HepG2 (cell line): ENCODE measurements around the gene CDK7. TPM values are rescaled to one million over a fixed set of nuclear protein-coding genes. Genes with fewer than 3 reads are reported as not detected.
A peak's percentile ranks its signal among the peaks of the same experiment; 100 is the strongest.
"Not testable (repeated sequence)": the region's sequence is repeated elsewhere in the genome, so short reads cannot be mapped to it uniquely, and the experiment has no call there.

Experiments used
- ATAC-seq: fragments of 200-7000 bp; cut with Tn5 transposase; 3 replicates; pipeline ENCODE4 v1.9.1; 2020; ENCODE audit warnings: mild to moderate bottlenecking, moderate library complexity
- BruUV-seq: library from RNA; stranded (reverse); fragments of 400-500 nt; replicated peaks from 2 replicates; lab custom pipeline; 2021; lab: Mats Ljungman, UMichigan
- CTCF ChIA-PET: fragments of 300-600 bp; formaldehyde crosslinking; extraction: SDS; loops from one replicate; lab custom pipeline; 2021; ENCODE audit warnings: low total read pairs, inconsistent platforms, low intra/inter-chr PET ratio; lab: Yijun Ruan, JAX
- POLR2A ChIA-PET: fragments of 350-600 bp; sonication (Branson Sonifier 250); formaldehyde crosslinking; loops from one replicate; lab custom pipeline; 2020; ENCODE audit warnings: antibody characterized with exemption, inconsistent platforms; lab: Yijun Ruan, JAX
- DNase-seq: peaks from one replicate; pipeline ENCODE4 v3.0.0-alpha.2; 2015; ENCODE audit warnings: low spot score
- FAIRE-seq: peaks from 3 replicates; lab custom pipeline; 2011; peaks lifted over from hg19 to GRCh38; lab: Jason Lieb, UNC
- H2AFZ ChIP-seq: one replicate; pipeline ENCODE4 v1.6.1; 2011; ENCODE audit warnings: low read length, inconsistent platforms
- H3K27ac ChIP-seq: fragments of 300-600 bp; 3 replicates; pipeline ENCODE4 v1.8.0; 2011; ENCODE audit warnings: mixed run types, mild to moderate bottlenecking, mixed read lengths, low read length, inconsistent platforms; ENCODE audit not compliant: insufficient read depth; ENCODE audit errors: extremely low read length
- H3K27me3 ChIP-seq, 2 experiments: fragments of 200-600 bp in 1 of 2; 2 replicates in 1 of 2; 3 replicates in 1 of 2; pipeline versions ENCODE4 v1.6.0 to v1.8.0; 2011; ENCODE audit warnings: low read length in 2 of 2, mild to moderate bottlenecking in 2 of 2, moderate library complexity in 2 of 2, inconsistent platforms in 1 of 2; ENCODE audit not compliant: insufficient read depth in 2 of 2, control insufficient read depth in 1 of 2
- H3K36me3 ChIP-seq, 2 experiments: fragments of 200-600 bp in 1 of 2; replicated peaks in 1 of 2; 2 replicates in 1 of 2; 3 replicates in 1 of 2; pipeline versions ENCODE4 v1.5.1 to v1.8.0; 2011; ENCODE audit warnings: low read length in 2 of 2, inconsistent platforms in 1 of 2; ENCODE audit not compliant: insufficient read depth in 2 of 2, control insufficient read depth in 1 of 2
- H3K4me1 ChIP-seq: 2 replicates; pipeline ENCODE4 v1.5.1; 2012; ENCODE audit warnings: low read length, inconsistent platforms; ENCODE audit not compliant: insufficient read depth
- H3K4me2 ChIP-seq: 2 replicates; pipeline ENCODE4 v1.6.0; 2011; ENCODE audit warnings: low read depth, low read length, inconsistent platforms
- H3K4me3 ChIP-seq, 3 experiments: fragments of 200-600 bp in 1 of 3; sonication (generic), shearing (Covaris generic) in 1 of 3; replicated peaks in 1 of 3; 2 replicates each; pipeline ENCODE4 v1.5.1; 2011 to 2016; ENCODE audit warnings: low read length in 3 of 3, inconsistent platforms in 2 of 3, low read depth in 2 of 3, mild to moderate bottlenecking in 2 of 3, control low read depth in 1 of 3, mixed read lengths in 1 of 3; ENCODE audit not compliant: insufficient read depth in 1 of 3
- H3K79me2 ChIP-seq: one replicate; pipeline ENCODE4 v1.6.1; 2011; ENCODE audit warnings: low read length, inconsistent platforms; ENCODE audit not compliant: insufficient read depth
- H3K9ac ChIP-seq: 2 replicates; pipeline ENCODE4 v1.6.0; 2011; ENCODE audit warnings: mild to moderate bottlenecking, low read depth, low read length, inconsistent platforms; ENCODE audit not compliant: insufficient read depth
- H3K9me3 ChIP-seq: 2 replicates; pipeline ENCODE4 v1.5.1; 2012; ENCODE audit warnings: mild to moderate bottlenecking, low read length
- H4K20me1 ChIP-seq: 2 replicates; pipeline ENCODE4 v1.6.0; 2011; ENCODE audit warnings: inconsistent platforms, mild to moderate bottlenecking, low read length, moderate library complexity; ENCODE audit not compliant: insufficient read depth
- FOXA3 ChIP-seq: IDR thresholded peaks from 2 replicates; pipeline ENCODE4 v1.6.1; 2016; ENCODE audit warnings: missing genetic modification reagents, missing compliant biosample characterization
- FOXK1 ChIP-seq: sonication (generic); formaldehyde crosslinking; IDR thresholded peaks from 2 replicates; pipeline ENCODE4 v1.4.0; 2020; ENCODE audit warnings: low read depth, missing genetic modification reagents, borderline replicate concordance
- FOXP1 ChIP-seq, 2 experiments: fragments of 450-650 bp in 1 of 2; IDR thresholded peaks; 2 replicates each; pipeline ENCODE4 v1.6.1; 2017 to 2018; ENCODE audit warnings: antibody characterized with exemption in 1 of 2
- GABPA ChIP-seq, 2 experiments: IDR thresholded peaks; 2 replicates each; pipeline ENCODE4 v1.6.1; 2011 to 2016; ENCODE audit warnings: low read depth in 2 of 2, low read length in 1 of 2, missing biosample characterization in 1 of 2, missing genetic modification characterization in 1 of 2
- GATAD2A ChIP-seq: IDR thresholded peaks from 2 replicates; pipeline ENCODE4 v1.6.1; 2016
- SOX13 ChIP-seq, 3 experiments: fragments of 450-650 bp in 1 of 3; sonication (generic) in 1 of 3; formaldehyde crosslinking in 1 of 3; IDR thresholded peaks in 2 of 3; conservative IDR thresholded peaks in 1 of 3; 2 replicates each; pipeline versions ENCODE4 v1.5.0 to v1.6.1; 2016 to 2020; ENCODE audit warnings: antibody characterized with exemption in 1 of 3, mild to moderate bottlenecking in 1 of 3, missing compliant biosample characterization in 1 of 3, missing genetic modification reagents in 1 of 3, moderate library complexity in 1 of 3
- ZFY ChIP-seq: sonication (generic); formaldehyde crosslinking; IDR thresholded peaks from 2 replicates; pipeline ENCODE4 v1.4.0; 2020; ENCODE audit warnings: missing genetic modification reagents
- ZNF687 ChIP-seq: sonication (generic); formaldehyde crosslinking; IDR thresholded peaks from 2 replicates; pipeline ENCODE4 v1.5.1; 2020; ENCODE audit warnings: mild to moderate bottlenecking, missing genetic modification reagents, moderate library complexity
- WGBS: methylation state at CpG from one replicate; pipeline ENCODE4 v1.1.6; 2017; ENCODE audit warnings: low lambda C conversion rate; 5-methylcytosine and 5-hydroxymethylcytosine counted together
- in situ Hi-C: cut with HindIII; loops from 2 replicates; pipeline ENCODE4 v1.10.0; 2017; ENCODE audit warnings: low pct_unique_long_range_greater_than_20kb; ENCODE audit not compliant: extremely low pct_ligation_motif_present
- intact Hi-C: fragments of 100-400 bp; cut with micrococcal nuclease; formaldehyde crosslinking; loops from one replicate; pipeline ENCODE4 v1.10.0; 2022; ENCODE audit not compliant: unreplicated experiment
- polyA plus RNA-seq, 8 experiments: library from polyadenylated mRNA; depleted of rRNA in 3 of 8; stranded (reverse) in 7 of 8; unstranded in 1 of 8; fragments of >200 nt; fragmentation: Illumina TruSeq in 4 of 8; extraction: Trizol in 4 of 8; gene quantifications; 2 replicates each; pipeline versions ENCODE4 v1.2.1 to v1.2.3, GENCODE V29; 2011 to 2016; ENCODE audit warnings: low read depth in 4 of 8, missing spikeins in 1 of 8, mixed read lengths in 1 of 8; ENCODE audit not compliant: insufficient read depth in 1 of 8
- total RNA-seq, 5 experiments: library from RNA; depleted of rRNA; stranded (reverse); fragments of >200 nt; fragmentation: Illumina TruSeq; extraction: Trizol; gene quantifications; 2 replicates each; pipeline ENCODE4 v1.2.3, GENCODE V29; 2016; ENCODE audit warnings: low read depth in 1 of 5

Gene CDK7
- total and polyA plus RNA-seq, 2 of the 13 experiments (the other 11 are each of a cell fraction or from before 2014, with no cell fraction given) = 41.2 to 54.9 TPM

- H3K4me3 ChIP-seq, in situ Hi-C loops, CTCF ChIA-PET, H3K27ac ChIP-seq, H3K9me3 ChIP-seq, H3K9ac ChIP-seq, H4K20me1 ChIP-seq, H3K4me2 ChIP-seq, FAIRE-seq, H2AFZ ChIP-seq, DNase-seq, intact Hi-C loops, H3K36me3 ChIP-seq, ATAC-seq, H3K27me3 ChIP-seq, BruUV-seq: not testable (repeated sequence)
- 81% methylated on average over 12 of the region's 18 CpGs for WGBS
- Histone ChIP-seq H3K79me2 (peaks cover 30% of the 10 kb centered on the region), H3K4me1 (peaks cover 72% of the 10 kb centered on the region)
- peak; percentile 47 for TF ChIP-seq ZNF687 (CRISPR knock-in tag)
- POLR2A ChIA-PET = interaction anchor here (1.4 kb wide), 1 partner anchor 14 kb away, joined by 5 read pairs; the partner anchor contains the start of gene CDK7
Observed at GRCh38 chr5:69220371-69220770, 14.3 kb upstream of the CDK7 start.

- CTCF ChIA-PET; H3K27me3 ChIP-seq; H3K9ac ChIP-seq; in situ Hi-C loops; POLR2A ChIA-PET; H3K36me3 ChIP-seq; intact Hi-C loops; H2AFZ ChIP-seq; FAIRE-seq; DNase-seq; BruUV-seq; H3K9me3 ChIP-seq; H4K20me1 ChIP-seq; ATAC-seq; H3K4me3 ChIP-seq; TF ChIP-seq SOX13 (IDR thresholded peaks at IDR 0.05); GABPA (IDR thresholded peaks at IDR 0.05; ENCODE audit: low read depth, low read length); FOXP1 (IDR thresholded peaks at IDR 0.05): not testable (repeated sequence)
- peak overlapping the region; percentile 63 for H3K27ac ChIP-seq
- H3K79me2 ChIP-seq = peaks cover 30% of the 10 kb centered on the region
- H3K4me1 ChIP-seq = peaks cover 76% of the 10 kb centered on the region
- H3K4me2 ChIP-seq = peak overlapping the region; percentile 0; the same call in 1 of the 2 replicates
- WGBS = under 1% methylated on average over 9 of the region's 9 CpGs
- TF ChIP-seq SOX13 (CRISPR knock-in tag; conservative IDR thresholded peaks at IDR 0.05 in 1 of 2, IDR thresholded peaks at IDR 0.05 in 1 of 2) = peak in 1 of 2 experiments; percentile 15; a peak in 1 of 4 replicates
- 0 out of 2 replicates have a peak, but pooled peaks have one; percentile 18 for TF ChIP-seq ZFY
- peak; percentile 22; the same call in 1 of the 2 replicates for TF ChIP-seq GABPA (CRISPR knock-in tag; IDR thresholded peaks at IDR 0.05; ENCODE audit: low read depth)
- TF ChIP-seq GATAD2A = peak; percentile 42
- 0 out of 2 replicates have a peak, but pooled peaks have one; percentile 43 for TF ChIP-seq FOXK1 (CRISPR knock-in tag)
- TF ChIP-seq FOXA3 = peak; percentile 31; the same call in 1 of the 2 replicates
- TF ChIP-seq FOXP1 (CRISPR knock-in tag; IDR thresholded peaks at IDR 0.05) = peak; percentile 18; the same call in 1 of the 2 replicates
Observed at GRCh38 chr5:69220833-69221232, 13.9 kb upstream of the CDK7 start.
